ENCODE measurements around the gene MS4A8. TPM values are rescaled to one million over a fixed set of nuclear protein-coding genes. Genes with fewer than 3 reads are reported as not detected.

MS4A8 gene
- total RNA-seq (10 to 100 TPM; 34.1 to 45.9 TPM), polyA plus RNA-seq (10 to 100 TPM; 11.4 to 26.5 TPM)
- long read RNA-seq, donor 1, partial matches to known transcripts: 5 of 9 reads
- long read RNA-seq, donor 1, other reads (novel, unspliced or antisense): 0 of 9 reads
- long read RNA-seq, donor 2, partial matches to known transcripts: 0 of 2 reads
- long read RNA-seq, donor 2, other reads (novel, unspliced or antisense): 0 of 2 reads
- long read RNA-seq, donor 3, partial matches to known transcripts: 0 of 1 reads
- long read RNA-seq, donor 3, other reads (novel, unspliced or antisense): 0 of 1 reads
- long read RNA-seq, donor 4, partial matches to known transcripts: 0 of 1 reads
- long read RNA-seq, donor 4, other reads (novel, unspliced or antisense): 0 of 1 reads
- long read RNA-seq, donor 5, partial matches to known transcripts: 7 of 12 reads
- long read RNA-seq, donor 5, other reads (novel, unspliced or antisense): 0 of 12 reads

DNA sequence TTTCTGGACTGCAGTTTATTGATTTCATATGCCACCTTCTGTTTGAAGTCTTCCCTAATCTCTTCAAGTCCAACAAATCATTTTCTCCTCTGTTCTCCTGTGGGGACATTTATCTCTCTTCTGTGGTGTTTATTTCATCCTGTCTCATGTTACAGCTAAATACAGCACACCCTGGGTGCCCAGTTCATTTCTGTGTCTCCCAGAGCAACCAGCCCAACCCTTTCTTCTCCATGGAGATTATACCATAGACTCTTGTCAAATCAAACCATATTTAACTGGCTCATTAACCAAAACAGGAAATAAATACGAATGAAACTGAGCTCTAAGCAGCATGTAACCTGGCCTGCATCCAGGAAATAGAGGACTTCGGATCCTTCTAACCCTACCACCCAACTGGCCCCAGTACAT lies at the start of gene MS4A8:
MS4A8 (plus strand) TSS at position 329 of the 408 bp plus-strand sequence. CDS start 1,249 bp downstream, outside the sequence.
- ATAC-seq (ENCODE audit: insufficient read depth, low FRiP score): no peak

GRCh38 chr11:60657888-60658287 lies 41.5 kb upstream of the MS4A8 start:
- DNase-seq (peak; percentile 17 to 55 (median 31)), ATAC-seq (ENCODE audit: insufficient read depth, low FRiP score) (peak; percentile 65)
- H3K9me3 ChIP-seq (ENCODE audit: control insufficient read depth in 4 of 4, insufficient read depth in 3 of 4, low read length in 3 of 4): no peaks in the 10 kb centered on the region
- peak overlapping the region in 1 of 2 donors; percentile 84 for H3K27ac ChIP-seq (ENCODE audit: low read depth in 1 of 2, low read length in 1 of 2)
- TF ChIP-seq, protein P1, sequence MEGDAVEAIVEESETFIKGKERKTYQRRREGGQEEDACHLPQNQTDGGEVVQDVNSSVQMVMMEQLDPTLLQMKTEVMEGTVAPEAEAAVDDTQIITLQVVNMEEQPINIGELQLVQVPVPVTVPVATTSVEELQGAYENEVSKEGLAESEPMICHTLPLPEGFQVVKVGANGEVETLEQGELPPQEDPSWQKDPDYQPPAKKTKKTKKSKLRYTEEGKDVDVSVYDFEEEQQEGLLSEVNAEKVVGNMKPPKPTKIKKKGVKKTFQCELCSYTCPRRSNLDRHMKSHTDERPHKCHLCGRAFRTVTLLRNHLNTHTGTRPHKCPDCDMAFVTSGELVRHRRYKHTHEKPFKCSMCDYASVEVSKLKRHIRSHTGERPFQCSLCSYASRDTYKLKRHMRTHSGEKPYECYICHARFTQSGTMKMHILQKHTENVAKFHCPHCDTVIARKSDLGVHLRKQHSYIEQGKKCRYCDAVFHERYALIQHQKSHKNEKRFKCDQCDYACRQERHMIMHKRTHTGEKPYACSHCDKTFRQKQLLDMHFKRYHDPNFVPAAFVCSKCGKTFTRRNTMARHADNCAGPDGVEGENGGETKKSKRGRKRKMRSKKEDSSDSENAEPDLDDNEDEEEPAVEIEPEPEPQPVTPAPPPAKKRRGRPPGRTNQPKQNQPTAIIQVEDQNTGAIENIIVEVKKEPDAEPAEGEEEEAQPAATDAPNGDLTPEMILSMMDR (IDR thresholded peaks at IDR 0.05; ENCODE audit: control extremely low read depth, extremely low read depth): no peak
- H3K9ac ChIP-seq (ENCODE audit: insufficient read depth in 1 of 2, low read length in 2 of 2): no peak overlapping the region
- no peak overlapping the region for H3K4me3 ChIP-seq
- WGBS, 2 donors: 80 to 91% methylated on average over 4 of the region's 4 CpGs
- H3K4me1 ChIP-seq (ENCODE audit: control insufficient read depth in 5 of 5, insufficient read depth in 5 of 5, low read length in 5 of 5): no peaks in the 10 kb centered on the region
- H3K36me3 ChIP-seq (ENCODE audit: control insufficient read depth in 4 of 4, insufficient read depth in 4 of 4, low read length in 4 of 4): no peaks in the 10 kb centered on the region
- no peaks in the 10 kb centered on the region for H3K27me3 ChIP-seq (ENCODE audit: control insufficient read depth in 3 of 3, insufficient read depth in 3 of 3, low read length in 2 of 3)

More for the DNA sequence above, at the start of gene MS4A8:
- Histone ChIP-seq H3K27me3 (ENCODE audit: control insufficient read depth in 3 of 3, insufficient read depth in 3 of 3, low read length in 2 of 3) (no peaks in the 10 kb centered on the region), H3K36me3 (ENCODE audit: control insufficient read depth in 4 of 4, insufficient read depth in 4 of 4, low read length in 4 of 4) (no peaks in the 10 kb centered on the region), H3K4me1 (ENCODE audit: control insufficient read depth in 5 of 5, insufficient read depth in 5 of 5, low read length in 5 of 5) (peaks cover 0 to 13% (median 1%) of the 10 kb centered on the region in 5 donors), H3K9ac (ENCODE audit: insufficient read depth in 1 of 2, low read length in 2 of 2) (no peak within 1 kb of the TSS), H3K9me3 (ENCODE audit: control insufficient read depth in 4 of 4, insufficient read depth in 3 of 4, low read length in 3 of 4) (no peaks in the 10 kb centered on the region), H3K4me3 (no peak within 1 kb of the TSS), H3K27ac (ENCODE audit: low read depth in 1 of 2, low read length in 1 of 2) (no peak within 1 kb of the TSS)
- TF ChIP-seq, protein P1 (IDR thresholded peaks at IDR 0.05; ENCODE audit: control extremely low read depth, extremely low read depth): no peak
- WGBS, 2 donors: 3 to 4% methylated on average over 2 of the region's 2 CpGs
- DNase-seq: peak in 2 of 3 donors; percentile 10 to 29

- H3K27me3 ChIP-seq (ENCODE audit: control insufficient read depth in 3 of 3, insufficient read depth in 3 of 3, low read length in 2 of 3): no peaks in the 10 kb centered on the region
- H3K27ac ChIP-seq (ENCODE audit: low read depth in 1 of 2, low read length in 1 of 2): peak overlapping the region in 1 of 2 donors; percentile 84
- DNase-seq (peak; percentile 19 to 75 (median 57)), ATAC-seq (ENCODE audit: insufficient read depth, low FRiP score) (peak; percentile 58)
- WGBS, 2 donors: 55 to 86% methylated on average over 1 of the region's 1 CpG
- no peaks in the 10 kb centered on the region for H3K9me3 ChIP-seq (ENCODE audit: control insufficient read depth in 4 of 4, insufficient read depth in 3 of 4, low read length in 3 of 4)
- no peak overlapping the region for H3K9ac ChIP-seq (ENCODE audit: insufficient read depth in 1 of 2, low read length in 2 of 2)
- TF ChIP-seq, protein P1 (IDR thresholded peaks at IDR 0.05; ENCODE audit: control extremely low read depth, extremely low read depth): no peak
- no peaks in the 10 kb centered on the region for H3K36me3 ChIP-seq (ENCODE audit: control insufficient read depth in 4 of 4, insufficient read depth in 4 of 4, low read length in 4 of 4)
- H3K4me1 ChIP-seq (ENCODE audit: control insufficient read depth in 5 of 5, insufficient read depth in 5 of 5, low read length in 5 of 5): no peaks in the 10 kb centered on the region
- no peak overlapping the region for H3K4me3 ChIP-seq
These were observed 41.0 kb upstream of the MS4A8 start for GRCh38 chr11:60658409-60658808.

Measured in lung (tissue), 16 donors.